UCSD-AML1 (cell line): ENCODE results near the gene SEPTIN10.
"Not testable (repeated sequence)": the region's sequence is repeated elsewhere in the genome, so short reads cannot be mapped to it uniquely, and the experiment has no call there.

Experiments used
- DNase-seq: peaks from one replicate; lab custom pipeline; 2025; ENCODE audit not compliant: unreplicated experiment; lab: John Stamatoyannopoulos, UW

SEPTIN10 gene

GRCh38 chr2:109635426-109636304 lies 21.9 kb upstream of the SEPTIN10 start:
- DNase-seq, result no peak

- DNase-seq, result no peak
Measured at GRCh38 chr2:109633284-109633961, 19.7 kb upstream of the SEPTIN10 start.

- no peak for DNase-seq
Measured at GRCh38 chr2:109632158-109632789, 18.5 kb upstream of the SEPTIN10 start.

GRCh38 chr2:109631741-109632140 lies 18.0 kb upstream of the SEPTIN10 start:
- no peak for DNase-seq

- no peak for DNase-seq
Measured at GRCh38 chr2:109630441-109631430, 17.0 kb upstream of the SEPTIN10 start.

- no peak for DNase-seq
Measured at GRCh38 chr2:109629867-109630266, 16.1 kb upstream of the SEPTIN10 start.

- DNase-seq, result not testable (repeated sequence)
Measured at GRCh38 chr2:109628321-109628720, 14.6 kb upstream of the SEPTIN10 start.

- DNase-seq, result no peak
Measured at GRCh38 chr2:109624339-109624738, 10.6 kb upstream of the SEPTIN10 start.

GRCh38 chr2:109623923-109624322 lies 10.2 kb upstream of the SEPTIN10 start:
- no peak for DNase-seq

- DNase-seq, result no peak
Measured at GRCh38 chr2:109623297-109623696, 9.5 kb upstream of the SEPTIN10 start.

- DNase-seq, result no peak
Measured at GRCh38 chr2:109619032-109619615, 5.4 kb upstream of the SEPTIN10 start.

- no peak for DNase-seq
Measured at GRCh38 chr2:109616184-109616583, 2.4 kb upstream of the SEPTIN10 start.

- no peak for DNase-seq
Measured at GRCh38 chr2:109615637-109616144, 1.9 kb upstream of the SEPTIN10 start.

- no peak for DNase-seq
Measured at GRCh38 chr2:109614715-109615636, 1.2 kb upstream of the SEPTIN10 start.

- DNase-seq, result no peak
Measured at GRCh38 chr2:109613081-109613921, 465 bp downstream of the SEPTIN10 start.

GRCh38 chr2:109611467-109612095 lies 2.2 kb downstream of the SEPTIN10 start:
- no peak for DNase-seq

- no peak for DNase-seq
Measured at GRCh38 chr2:109609352-109610024, 4.3 kb downstream of the SEPTIN10 start.
